Measurements from ENCODE around the gene NFIX. TPM values are rescaled to one million over a fixed set of nuclear protein-coding genes. Genes with fewer than 3 reads are reported as not detected.

The NFIX gene
- total RNA-seq, 2 experiments from 2014 or later = 4.7 to 5.0 TPM

- intact Hi-C loops (cut with micrococcal nuclease) = no loop called here
- no peaks in the 10 kb centered on the region for H3K36me3 Mint-ChIP-seq (ENCODE audit: low read depth)
- ATAC-seq (no peak), DNase-seq (no peak)
- no peak overlapping the region for H3K4me3 Mint-ChIP-seq
- POLR2A ChIA-PET = interaction anchor here (0.6 to 1.6 kb wide), 3 partner anchors 13 to 164 kb away, joined by 3 to 5 read pairs (median 3); no protein-coding TSS in a partner anchor
- CTCF ChIA-PET = interaction anchor here (1.1 to 10.9 kb wide), 7 partner anchors 9 to 77 kb away, joined by 3 to 99 read pairs (median 5); no protein-coding TSS in a partner anchor
- TF ChIP-seq CTCF (IDR thresholded peaks at IDR 0.05) = no peak
- no peaks in the 10 kb centered on the region for H3K9me3 Mint-ChIP-seq
- H3K27me3 Mint-ChIP-seq = no peaks in the 10 kb centered on the region
- H3K4me1 Mint-ChIP-seq (ENCODE audit: low read depth) = peaks cover 30% of the 10 kb centered on the region
- H3K27ac Mint-ChIP-seq = peak overlapping the region; percentile 26
Observed at GRCh38 chr19:13042443-13043130, 47.3 kb downstream of the NFIX start.

GRCh38 chr19:13043285-13043684 is 48.0 kb downstream of the NFIX start:
- ATAC-seq = no peak
- no peaks in the 10 kb centered on the region for H3K9me3 Mint-ChIP-seq
- no peaks in the 10 kb centered on the region for H3K36me3 Mint-ChIP-seq (ENCODE audit: low read depth)
- ChIA-PET CTCF (interaction anchor here (1.1 to 10.9 kb wide), 4 partner anchors 10 to 66 kb away, joined by 4 to 99 read pairs (median 22); no protein-coding TSS in a partner anchor), POLR2A (interaction anchor here (1.6 kb wide), 1 partner anchor 12 kb away, joined by 5 read pairs; no protein-coding TSS in a partner anchor)
- H3K27me3 Mint-ChIP-seq = no peaks in the 10 kb centered on the region
- no peak overlapping the region for H3K4me3 Mint-ChIP-seq
- intact Hi-C loops (cut with micrococcal nuclease) = no loop called here
- peaks cover 30% of the 10 kb centered on the region for H3K4me1 Mint-ChIP-seq (ENCODE audit: low read depth)
- no peak for TF ChIP-seq CTCF (IDR thresholded peaks at IDR 0.05)
- H3K27ac Mint-ChIP-seq = peak overlapping the region; percentile 26
- DNase-seq = no peak

- no peak for TF ChIP-seq CTCF (IDR thresholded peaks at IDR 0.05)
- peak; percentile 78 for DNase-seq
- Mint-ChIP-seq H3K4me3 (no peak overlapping the region), H3K4me1 (ENCODE audit: low read depth) (peaks cover 30% of the 10 kb centered on the region), H3K36me3 (ENCODE audit: low read depth) (no peaks in the 10 kb centered on the region), H3K27ac (peak overlapping the region; percentile 35), H3K9me3 (no peaks in the 10 kb centered on the region), H3K27me3 (no peaks in the 10 kb centered on the region)
- ATAC-seq = peak; percentile 90
- ChIA-PET CTCF (interaction anchor here (1.2 to 10.9 kb wide), 7 partner anchors 11 to 80 kb away, joined by 3 to 99 read pairs (median 9); no protein-coding TSS in a partner anchor), POLR2A (interaction anchor here (1.6 kb wide), 1 partner anchor 11 kb away, joined by 5 read pairs; no protein-coding TSS in a partner anchor)
- intact Hi-C loops (cut with micrococcal nuclease) = no loop called here
Observed at GRCh38 chr19:13044231-13044836, 49.1 kb downstream of the NFIX start.

DNA sequence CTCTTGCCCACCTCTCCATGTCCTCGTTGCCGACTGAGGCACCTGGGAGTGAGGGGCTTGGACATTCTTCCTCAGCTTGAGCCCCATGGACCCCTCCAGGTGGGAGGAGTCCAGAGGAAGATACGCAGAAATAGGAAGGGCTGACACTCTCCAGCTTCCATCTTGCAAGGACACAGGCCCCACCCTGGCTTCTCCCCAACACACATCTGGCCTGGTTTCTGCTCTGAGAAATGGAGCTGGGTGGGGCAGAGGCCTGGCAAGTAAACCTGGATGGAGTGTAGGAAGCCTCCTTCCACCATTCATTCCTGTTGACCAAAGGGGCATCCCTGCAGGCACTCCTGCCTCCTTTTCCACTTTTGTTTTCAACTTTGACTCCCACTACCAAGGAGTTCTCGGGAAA is 50.5 kb downstream of the NFIX start:
- DNase-seq (no peak), ATAC-seq (no peak)
- POLR2A ChIA-PET = no interaction called here
- Mint-ChIP-seq H3K27ac (no peak overlapping the region), H3K27me3 (peaks cover under 1% of the 10 kb centered on the region), H3K4me3 (no peak overlapping the region), H3K4me1 (ENCODE audit: low read depth) (peaks cover 30% of the 10 kb centered on the region), H3K9me3 (no peaks in the 10 kb centered on the region), H3K36me3 (ENCODE audit: low read depth) (no peaks in the 10 kb centered on the region)
- TF ChIP-seq CTCF (IDR thresholded peaks at IDR 0.05) = no peak
- intact Hi-C loops (cut with micrococcal nuclease) = no loop called here
- CTCF ChIA-PET = interaction anchor here (1.2 to 10.9 kb wide), 5 partner anchors 12 to 81 kb away, joined by 3 to 99 read pairs (median 21); no protein-coding TSS in a partner anchor
